Neural cell (in vitro differentiated cells): ENCODE results near the gene ZNF512.

Source experiments
- EP300 ChIP-seq: fragments of 450-650 bp; conservative IDR thresholded peaks from 2 replicates; pipeline ENCODE4 v1.6.1; 2014; ENCODE audit warnings: antibody characterized with exemption, mild to moderate bottlenecking, moderate library complexity; ENCODE audit not compliant: poor library complexity, severe bottlenecking
- EZH2 ChIP-seq: fragments of 200-600, 300-800 bp; shearing (Covaris generic), sonication (generic); IDR thresholded peaks from 2 replicates; pipeline ENCODE4 v1.6.1; 2014; ENCODE audit warnings: antibody characterized with exemption, low read length, borderline replicate concordance, mild to moderate bottlenecking; ENCODE audit not compliant: insufficient read depth, poor library complexity, severe bottlenecking
- MXI1 ChIP-seq: fragments of 450-650 bp; conservative IDR thresholded peaks from 2 replicates; pipeline ENCODE4 v1.6.1; 2014; ENCODE audit warnings: antibody characterized with exemption, mild to moderate bottlenecking; ENCODE audit not compliant: poor library complexity, severe bottlenecking
- POLR2AphosphoS5 ChIP-seq: IDR thresholded peaks from 2 replicates; pipeline ENCODE4 v1.6.1; 2012
- RAD21 ChIP-seq: fragments of 450-650 bp; conservative IDR thresholded peaks from 2 replicates; pipeline ENCODE4 v1.6.1; 2014; ENCODE audit warnings: antibody characterized with exemption, mild to moderate bottlenecking, moderate library complexity
- SMC3 ChIP-seq: fragments of 450-650 bp; conservative IDR thresholded peaks from 2 replicates; pipeline ENCODE4 v1.6.1; 2014; ENCODE audit warnings: antibody characterized with exemption, mild to moderate bottlenecking, moderate library complexity; ENCODE audit not compliant: poor library complexity
- TAF1 ChIP-seq: IDR thresholded peaks from 2 replicates; pipeline ENCODE4 v1.6.1; 2012; ENCODE audit warnings: low read depth
- TF ChIP-seq, protein P1 (sequence below): fragments of 450-650 bp; IDR thresholded peaks from 2 replicates; pipeline ENCODE4 v1.5.1; 2014; ENCODE audit warnings: antibody characterized with exemption, mild to moderate bottlenecking, moderate library complexity; ENCODE audit not compliant: poor library complexity, severe bottlenecking
- TF ChIP-seq, protein P2 (sequence below): IDR thresholded peaks from 2 replicates; pipeline ENCODE4 v1.6.1; 2012; ENCODE audit warnings: borderline replicate concordance

DNA sequence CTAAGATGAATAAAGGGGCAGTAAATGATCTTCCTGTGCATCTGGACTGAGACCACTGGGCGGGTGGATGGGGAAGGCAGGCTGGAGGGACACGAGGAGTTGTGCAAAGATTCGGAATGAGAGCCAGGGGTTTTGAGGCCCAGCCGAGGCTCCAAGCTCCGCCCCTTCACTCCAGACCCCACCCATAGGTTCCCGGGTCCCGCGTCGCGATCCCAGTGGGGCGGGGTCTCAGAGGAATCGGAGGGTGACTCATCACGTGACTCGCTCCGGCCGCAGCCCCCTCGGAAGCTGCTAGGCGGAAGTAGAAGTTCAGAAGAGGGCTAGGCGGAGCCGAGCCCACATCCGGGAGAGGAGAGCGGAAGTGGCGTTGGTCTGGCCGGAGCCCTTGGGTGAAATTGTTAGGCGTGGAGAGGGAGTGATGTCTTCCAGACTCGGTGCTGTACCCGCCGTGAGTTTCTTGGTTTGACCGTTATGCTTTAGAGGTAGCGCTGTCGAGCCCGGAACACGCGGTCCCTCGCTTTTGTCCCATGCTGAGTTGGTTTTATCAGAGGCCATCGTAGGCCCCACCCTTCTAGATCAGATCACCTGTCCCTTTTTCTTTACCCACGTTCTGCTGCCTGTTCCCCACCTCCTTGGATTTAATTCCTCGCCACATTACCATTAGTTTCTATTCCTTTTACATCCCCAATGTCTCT lies at the start of gene ZNF512:
- TF ChIP-seq RAD21 (no peak), POLR2AphosphoS5 (peak; percentile 48), EZH2 (no peak), TAF1 (no peak), EP300 (no peak), MXI1 (peak; percentile 24), SMC3 (no peak)
- TF ChIP-seq, protein P1, sequence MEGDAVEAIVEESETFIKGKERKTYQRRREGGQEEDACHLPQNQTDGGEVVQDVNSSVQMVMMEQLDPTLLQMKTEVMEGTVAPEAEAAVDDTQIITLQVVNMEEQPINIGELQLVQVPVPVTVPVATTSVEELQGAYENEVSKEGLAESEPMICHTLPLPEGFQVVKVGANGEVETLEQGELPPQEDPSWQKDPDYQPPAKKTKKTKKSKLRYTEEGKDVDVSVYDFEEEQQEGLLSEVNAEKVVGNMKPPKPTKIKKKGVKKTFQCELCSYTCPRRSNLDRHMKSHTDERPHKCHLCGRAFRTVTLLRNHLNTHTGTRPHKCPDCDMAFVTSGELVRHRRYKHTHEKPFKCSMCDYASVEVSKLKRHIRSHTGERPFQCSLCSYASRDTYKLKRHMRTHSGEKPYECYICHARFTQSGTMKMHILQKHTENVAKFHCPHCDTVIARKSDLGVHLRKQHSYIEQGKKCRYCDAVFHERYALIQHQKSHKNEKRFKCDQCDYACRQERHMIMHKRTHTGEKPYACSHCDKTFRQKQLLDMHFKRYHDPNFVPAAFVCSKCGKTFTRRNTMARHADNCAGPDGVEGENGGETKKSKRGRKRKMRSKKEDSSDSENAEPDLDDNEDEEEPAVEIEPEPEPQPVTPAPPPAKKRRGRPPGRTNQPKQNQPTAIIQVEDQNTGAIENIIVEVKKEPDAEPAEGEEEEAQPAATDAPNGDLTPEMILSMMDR, result peak; percentile 18
- TF ChIP-seq, protein P2, sequence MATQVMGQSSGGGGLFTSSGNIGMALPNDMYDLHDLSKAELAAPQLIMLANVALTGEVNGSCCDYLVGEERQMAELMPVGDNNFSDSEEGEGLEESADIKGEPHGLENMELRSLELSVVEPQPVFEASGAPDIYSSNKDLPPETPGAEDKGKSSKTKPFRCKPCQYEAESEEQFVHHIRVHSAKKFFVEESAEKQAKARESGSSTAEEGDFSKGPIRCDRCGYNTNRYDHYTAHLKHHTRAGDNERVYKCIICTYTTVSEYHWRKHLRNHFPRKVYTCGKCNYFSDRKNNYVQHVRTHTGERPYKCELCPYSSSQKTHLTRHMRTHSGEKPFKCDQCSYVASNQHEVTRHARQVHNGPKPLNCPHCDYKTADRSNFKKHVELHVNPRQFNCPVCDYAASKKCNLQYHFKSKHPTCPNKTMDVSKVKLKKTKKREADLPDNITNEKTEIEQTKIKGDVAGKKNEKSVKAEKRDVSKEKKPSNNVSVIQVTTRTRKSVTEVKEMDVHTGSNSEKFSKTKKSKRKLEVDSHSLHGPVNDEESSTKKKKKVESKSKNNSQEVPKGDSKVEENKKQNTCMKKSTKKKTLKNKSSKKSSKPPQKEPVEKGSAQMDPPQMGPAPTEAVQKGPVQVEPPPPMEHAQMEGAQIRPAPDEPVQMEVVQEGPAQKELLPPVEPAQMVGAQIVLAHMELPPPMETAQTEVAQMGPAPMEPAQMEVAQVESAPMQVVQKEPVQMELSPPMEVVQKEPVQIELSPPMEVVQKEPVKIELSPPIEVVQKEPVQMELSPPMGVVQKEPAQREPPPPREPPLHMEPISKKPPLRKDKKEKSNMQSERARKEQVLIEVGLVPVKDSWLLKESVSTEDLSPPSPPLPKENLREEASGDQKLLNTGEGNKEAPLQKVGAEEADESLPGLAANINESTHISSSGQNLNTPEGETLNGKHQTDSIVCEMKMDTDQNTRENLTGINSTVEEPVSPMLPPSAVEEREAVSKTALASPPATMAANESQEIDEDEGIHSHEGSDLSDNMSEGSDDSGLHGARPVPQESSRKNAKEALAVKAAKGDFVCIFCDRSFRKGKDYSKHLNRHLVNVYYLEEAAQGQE, result no peak
